Measurements from ENCODE around the gene PIAS2. TPM values are rescaled to one million over a fixed set of nuclear protein-coding genes. Genes with fewer than 3 reads are reported as not detected.

PIAS2 gene
- total RNA-seq, 4 donors from 2014 or later: 12.1 to 42.7 (median 16.9) TPM

DNA sequence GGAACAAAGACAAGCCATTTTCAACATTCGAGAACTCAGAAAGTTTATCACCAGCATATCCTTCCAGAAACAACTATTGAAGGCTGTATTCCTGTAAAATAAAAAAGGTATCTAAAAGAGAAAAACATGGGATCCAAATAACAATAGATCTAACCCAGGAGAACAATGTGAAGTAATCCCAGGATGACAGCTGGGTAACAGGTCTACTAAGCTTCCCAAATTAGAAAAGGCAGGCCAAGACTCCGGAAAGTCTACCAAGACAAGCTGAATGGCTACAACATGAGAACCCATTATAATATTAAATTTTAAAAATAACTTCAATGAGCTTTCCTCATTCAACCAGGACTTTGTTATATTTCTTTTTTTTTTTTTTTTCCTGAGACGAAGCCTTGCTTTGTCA, 6.5 kb downstream of the PIAS2 start:
- H3K27ac ChIP-seq: no peak overlapping the region
- 84% methylated on average over 3 of the region's 3 CpGs for WGBS
- no peak for TF ChIP-seq POLR2A (IDR thresholded peaks at IDR 0.05)
- TF ChIP-seq EP300 (IDR thresholded peaks at IDR 0.05): no peak
- TF ChIP-seq, protein P1, sequence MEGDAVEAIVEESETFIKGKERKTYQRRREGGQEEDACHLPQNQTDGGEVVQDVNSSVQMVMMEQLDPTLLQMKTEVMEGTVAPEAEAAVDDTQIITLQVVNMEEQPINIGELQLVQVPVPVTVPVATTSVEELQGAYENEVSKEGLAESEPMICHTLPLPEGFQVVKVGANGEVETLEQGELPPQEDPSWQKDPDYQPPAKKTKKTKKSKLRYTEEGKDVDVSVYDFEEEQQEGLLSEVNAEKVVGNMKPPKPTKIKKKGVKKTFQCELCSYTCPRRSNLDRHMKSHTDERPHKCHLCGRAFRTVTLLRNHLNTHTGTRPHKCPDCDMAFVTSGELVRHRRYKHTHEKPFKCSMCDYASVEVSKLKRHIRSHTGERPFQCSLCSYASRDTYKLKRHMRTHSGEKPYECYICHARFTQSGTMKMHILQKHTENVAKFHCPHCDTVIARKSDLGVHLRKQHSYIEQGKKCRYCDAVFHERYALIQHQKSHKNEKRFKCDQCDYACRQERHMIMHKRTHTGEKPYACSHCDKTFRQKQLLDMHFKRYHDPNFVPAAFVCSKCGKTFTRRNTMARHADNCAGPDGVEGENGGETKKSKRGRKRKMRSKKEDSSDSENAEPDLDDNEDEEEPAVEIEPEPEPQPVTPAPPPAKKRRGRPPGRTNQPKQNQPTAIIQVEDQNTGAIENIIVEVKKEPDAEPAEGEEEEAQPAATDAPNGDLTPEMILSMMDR (IDR thresholded peaks at IDR 0.05): no peak
- TF ChIP-seq POLR2AphosphoS5 (IDR thresholded peaks at IDR 0.05): no peak
- no peaks in the 10 kb centered on the region for H3K27me3 ChIP-seq
- peaks cover 4% of the 10 kb centered on the region for H3K9me3 ChIP-seq
- peaks cover 9% of the 10 kb centered on the region for H3K4me1 ChIP-seq
- H3K36me3 ChIP-seq: no peaks in the 10 kb centered on the region
- no peak for DNase-seq (ENCODE audit: low spot score in 2 of 2)
- no peak overlapping the region for H3K4me3 ChIP-seq

DNA sequence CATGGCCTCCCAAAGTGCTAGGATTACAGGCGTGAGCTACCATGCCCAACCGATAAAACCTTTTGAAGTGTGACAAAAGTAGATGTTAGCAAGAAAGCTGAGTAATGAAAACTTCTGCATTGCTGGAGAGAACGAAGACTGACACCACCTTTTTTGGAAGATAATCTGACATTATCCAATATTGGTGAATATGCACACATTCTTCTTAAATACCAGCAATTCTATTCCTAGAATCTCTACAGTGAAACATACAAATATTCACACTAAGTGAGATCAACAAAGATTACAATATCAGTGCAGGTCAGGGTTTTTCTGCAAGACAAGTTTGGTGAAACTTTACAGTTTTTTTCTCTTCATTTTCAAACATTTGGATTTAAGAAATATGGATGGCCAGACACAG, 7.8 kb downstream of the PIAS2 start:
- TF ChIP-seq POLR2AphosphoS5 (IDR thresholded peaks at IDR 0.05) (no peak), POLR2A (IDR thresholded peaks at IDR 0.05) (no peak), EP300 (IDR thresholded peaks at IDR 0.05) (no peak)
- TF ChIP-seq, protein P1 (IDR thresholded peaks at IDR 0.05): no peak
- Histone ChIP-seq H3K27ac (no peak overlapping the region), H3K27me3 (no peaks in the 10 kb centered on the region), H3K36me3 (no peaks in the 10 kb centered on the region), H3K4me1 (no peaks in the 10 kb centered on the region), H3K4me3 (no peak overlapping the region), H3K9me3 (peaks cover 4% of the 10 kb centered on the region)
- DNase-seq (ENCODE audit: low spot score in 2 of 2): no peak
- 96% methylated on average over 3 of the region's 3 CpGs for WGBS

DNA sequence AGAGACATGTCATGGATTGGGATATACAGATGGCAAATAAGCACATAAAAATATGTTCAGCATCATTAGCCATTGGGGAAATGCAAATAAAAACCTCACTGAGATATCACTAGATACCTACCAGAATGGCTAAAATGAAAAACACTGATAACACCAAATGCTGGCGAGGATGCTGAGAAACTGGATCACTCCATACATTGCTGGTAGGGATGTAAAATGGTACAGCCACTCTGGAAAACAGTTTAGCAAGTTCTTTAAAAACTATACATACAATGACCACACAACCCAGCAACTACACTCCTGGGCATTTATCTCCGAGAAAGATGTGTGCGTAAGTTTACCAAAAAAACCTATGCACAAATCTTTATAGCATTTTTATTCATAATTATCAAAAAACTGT, 13.9 kb downstream of the PIAS2 start:
- H3K27me3 ChIP-seq: no peaks in the 10 kb centered on the region
- TF ChIP-seq EP300 (IDR thresholded peaks at IDR 0.05): no peak
- TF ChIP-seq, protein P1 (IDR thresholded peaks at IDR 0.05): no peak
- no peak for TF ChIP-seq POLR2A (IDR thresholded peaks at IDR 0.05)
- TF ChIP-seq POLR2AphosphoS5 (IDR thresholded peaks at IDR 0.05): no peak
- DNase-seq (ENCODE audit: low spot score in 2 of 2): no peak

DNA sequence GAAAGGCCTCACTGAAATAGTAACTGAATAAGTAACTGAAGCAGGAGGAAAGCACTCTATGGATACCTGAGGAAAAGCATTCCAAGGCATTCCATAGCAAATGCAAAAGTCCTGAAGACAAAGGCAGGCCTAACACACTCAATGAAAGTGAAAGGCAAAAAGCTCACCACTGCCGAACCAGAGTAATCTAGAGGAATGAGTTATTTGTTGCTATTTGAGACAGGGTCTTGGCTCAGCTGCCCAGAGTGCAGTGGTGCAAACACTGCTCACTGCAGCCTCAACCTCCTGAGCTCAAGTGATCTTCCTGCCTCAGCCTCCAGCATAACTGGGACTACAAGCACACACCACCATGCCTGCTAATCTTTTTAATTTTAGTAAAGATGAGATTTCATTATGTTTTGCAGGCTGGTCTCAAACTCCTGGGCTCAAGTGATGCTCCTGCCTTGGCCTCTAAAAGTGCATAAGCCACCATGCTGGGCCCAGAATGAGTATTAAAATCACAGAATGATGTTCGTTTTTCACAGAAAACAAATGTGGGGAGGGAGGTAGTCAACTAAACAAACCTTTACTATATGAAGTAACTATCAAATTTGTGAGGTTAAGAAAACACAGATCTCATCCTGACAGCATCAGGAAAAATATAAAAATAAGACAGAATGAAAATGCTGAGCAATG, 17.9 kb downstream of the PIAS2 start:
- DNase-seq (ENCODE audit: low spot score in 2 of 2): no peak
- H3K9me3 ChIP-seq: no peaks in the 10 kb centered on the region
- no peaks in the 10 kb centered on the region for H3K27me3 ChIP-seq
- 74% methylated on average over 2 of the region's 2 CpGs for WGBS
- no peaks in the 10 kb centered on the region for H3K36me3 ChIP-seq
- TF ChIP-seq EP300 (IDR thresholded peaks at IDR 0.05): no peak
- H3K27ac ChIP-seq: no peak overlapping the region
- no peak overlapping the region for H3K4me3 ChIP-seq
- no peaks in the 10 kb centered on the region for H3K4me1 ChIP-seq

More for the DNA sequence above, 13.9 kb downstream of the PIAS2 start:
- 98% methylated on average over 3 of the region's 3 CpGs for WGBS
- Histone ChIP-seq H3K36me3 (no peaks in the 10 kb centered on the region), H3K9me3 (peaks cover 4% of the 10 kb centered on the region), H3K27ac (no peak overlapping the region), H3K4me1 (no peaks in the 10 kb centered on the region), H3K4me3 (no peak overlapping the region)

DNA sequence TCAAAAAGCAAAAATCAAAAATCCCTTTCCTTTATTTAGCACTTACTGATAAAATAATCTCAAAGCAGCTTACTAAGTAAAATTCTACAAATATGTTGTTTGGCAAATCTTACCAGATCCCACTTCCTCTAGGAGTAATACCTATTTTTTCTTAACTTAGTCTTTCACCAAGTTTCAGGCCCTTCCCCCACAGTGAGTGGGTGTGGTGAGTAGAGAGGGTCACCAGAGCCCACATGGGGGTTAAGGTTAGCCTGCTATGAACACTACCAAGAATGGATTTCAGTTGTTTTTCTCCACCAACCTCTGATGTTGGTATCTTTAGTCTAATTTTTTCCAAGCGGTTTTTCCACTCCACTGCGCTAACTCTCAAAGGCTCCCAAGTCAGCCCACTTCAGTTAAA, 23.2 kb downstream of the PIAS2 start:
- TF ChIP-seq, protein P1 (IDR thresholded peaks at IDR 0.05): no peak
- Histone ChIP-seq H3K36me3 (peaks cover 17% of the 10 kb centered on the region), H3K4me3 (no peak overlapping the region), H3K9me3 (no peaks in the 10 kb centered on the region), H3K27me3 (no peaks in the 10 kb centered on the region), H3K27ac (no peak overlapping the region), H3K4me1 (no peaks in the 10 kb centered on the region)
- no peak for DNase-seq (ENCODE audit: low spot score in 2 of 2)
- 97% methylated on average over 2 of the region's 2 CpGs for WGBS

DNA sequence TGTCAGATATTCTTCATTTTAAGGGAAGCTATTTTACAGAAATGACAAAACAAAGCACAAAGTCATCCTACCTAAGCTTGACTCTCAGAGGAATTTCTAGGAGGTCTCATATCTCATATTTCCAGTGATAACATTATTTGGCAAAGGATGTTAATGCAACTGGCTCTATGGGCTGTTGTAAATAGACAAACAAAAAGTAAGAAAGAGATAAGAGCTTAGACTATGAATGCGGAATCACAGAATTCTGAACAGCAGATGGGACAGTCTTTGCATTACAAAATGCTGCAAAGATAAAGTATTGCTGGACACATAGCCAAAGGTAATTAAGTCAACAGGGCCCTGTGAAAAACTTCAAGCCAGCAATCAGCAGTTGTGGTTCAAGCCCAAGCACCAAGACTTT, 23.9 kb downstream of the PIAS2 start:
- Histone ChIP-seq H3K27ac (no peak overlapping the region), H3K27me3 (no peaks in the 10 kb centered on the region), H3K4me3 (no peak overlapping the region), H3K9me3 (peaks cover 4% of the 10 kb centered on the region), H3K36me3 (peaks cover 25% of the 10 kb centered on the region), H3K4me1 (no peaks in the 10 kb centered on the region)
- TF ChIP-seq POLR2AphosphoS5 (IDR thresholded peaks at IDR 0.05) (no peak), EP300 (IDR thresholded peaks at IDR 0.05) (no peak), POLR2A (IDR thresholded peaks at IDR 0.05) (no peak)
- TF ChIP-seq, protein P1 (IDR thresholded peaks at IDR 0.05): no peak
- WGBS: 97% methylated on average over 1 of the region's 1 CpG
- no peak for DNase-seq (ENCODE audit: low spot score in 2 of 2)

Data from suprapubic skin (tissue), 4 donors.